Stimulated activated CD8-positive, alpha-beta memory T cell treated with anti-CD3 and anti-CD28 coated beads, Interleukin-4, amount 100 ng/mL, for 48 hours (primary cell): ENCODE measurements around the gene PRKCE.
"Not testable (repeated sequence)": the region's sequence is repeated elsewhere in the genome, so short reads cannot be mapped to it uniquely, and the experiment has no call there.

Source experiments
- DNase-seq: peaks from one replicate; pipeline ENCODE4 v3.0.0-alpha.2; 2020

PRKCE gene

GRCh38 chr2:45844796-45845457 lies 193.5 kb downstream of the PRKCE start:
- no peak for DNase-seq

GRCh38 chr2:45845566-45845965 lies 194.1 kb downstream of the PRKCE start:
- DNase-seq, result no peak

GRCh38 chr2:45849491-45850283 lies 198.2 kb downstream of the PRKCE start:
- no peak for DNase-seq

- no peak for DNase-seq
Measured at GRCh38 chr2:45850558-45850957, 199.1 kb downstream of the PRKCE start.

GRCh38 chr2:45851111-45851510 lies 199.6 kb downstream of the PRKCE start:
- DNase-seq, result no peak

- no peak for DNase-seq
Measured at GRCh38 chr2:45851576-45852304, 200.3 kb downstream of the PRKCE start.

GRCh38 chr2:45852450-45853150 lies 201.1 kb downstream of the PRKCE start:
- DNase-seq, result no peak

GRCh38 chr2:45855374-45855773 lies 203.9 kb downstream of the PRKCE start:
- DNase-seq, result no peak

- DNase-seq, result no peak
Measured at GRCh38 chr2:45856391-45857274, 205.2 kb downstream of the PRKCE start.

- no peak for DNase-seq
Measured at GRCh38 chr2:45857275-45857609, 205.8 kb downstream of the PRKCE start.

GRCh38 chr2:45857867-45858520 lies 206.5 kb downstream of the PRKCE start:
- DNase-seq, result no peak

- DNase-seq, result not testable (repeated sequence)
Measured at GRCh38 chr2:45858872-45859271, 207.4 kb downstream of the PRKCE start.

- no peak for DNase-seq
Measured at GRCh38 chr2:45859682-45860081, 208.2 kb downstream of the PRKCE start.

- peak; percentile 26 for DNase-seq
Measured at GRCh38 chr2:45860136-45861121, 209.0 kb downstream of the PRKCE start.

GRCh38 chr2:45862843-45863242 lies 211.4 kb downstream of the PRKCE start:
- DNase-seq, result no peak

GRCh38 chr2:45864121-45864520 lies 212.6 kb downstream of the PRKCE start:
- DNase-seq, result no peak

- DNase-seq, result no peak
Measured at GRCh38 chr2:45867349-45867748, 215.9 kb downstream of the PRKCE start.

GRCh38 chr2:45867800-45868199 lies 216.3 kb downstream of the PRKCE start:
- no peak for DNase-seq

- no peak for DNase-seq
Measured at GRCh38 chr2:45869165-45869501, 217.7 kb downstream of the PRKCE start.

- DNase-seq, result no peak
Measured at GRCh38 chr2:45871025-45871424, 219.6 kb downstream of the PRKCE start.

GRCh38 chr2:45871541-45871940 lies 220.1 kb downstream of the PRKCE start:
- DNase-seq, result no peak
